H9 (cell line): ENCODE measurements around the gene FOXJ3. TPM values are rescaled to one million over a fixed set of nuclear protein-coding genes. Genes with fewer than 3 reads are reported as not detected.

ENCODE experiments used
- DNase-seq: peaks from one replicate; pipeline ENCODE4 v3.0.0-alpha.2; 2017
- H2AFZ ChIP-seq: one replicate; pipeline ENCODE4 v1.6.1; 2013; ENCODE audit warnings: mild to moderate bottlenecking, low read length, control low read depth, moderate library complexity
- H2AK5ac ChIP-seq: 2 replicates; pipeline ENCODE4 v1.6.1; 2013; ENCODE audit warnings: low read length, control low read depth, mixed read lengths; ENCODE audit not compliant: insufficient read length
- H2BK120ac ChIP-seq: one replicate; pipeline ENCODE4 v1.6.1; 2013; ENCODE audit warnings: low read depth, mild to moderate bottlenecking, low read length, control low read depth, inconsistent platforms; ENCODE audit not compliant: poor library complexity, severe bottlenecking
- H2BK12ac ChIP-seq: 2 replicates; pipeline ENCODE4 v1.6.1; 2013; ENCODE audit warnings: low read length, control low read depth, mixed read lengths, low read depth; ENCODE audit not compliant: insufficient read length
- H2BK15ac ChIP-seq: 2 replicates; pipeline ENCODE4 v1.6.1; 2013; ENCODE audit warnings: low read depth, low read length, control low read depth
- H2BK20ac ChIP-seq: one replicate; pipeline ENCODE4 v1.6.1; 2013; ENCODE audit warnings: low read depth, mild to moderate bottlenecking, low read length, control low read depth, inconsistent platforms; ENCODE audit not compliant: poor library complexity, severe bottlenecking
- H2BK5ac ChIP-seq: 2 replicates; pipeline ENCODE4 v1.6.1; 2013; ENCODE audit warnings: low read length, control low read depth, mixed read lengths; ENCODE audit not compliant: insufficient read length
- H3K14ac ChIP-seq: 2 replicates; pipeline ENCODE4 v1.6.1; 2013; ENCODE audit warnings: low read length, control low read depth; ENCODE audit not compliant: insufficient read depth
- H3K18ac ChIP-seq: 2 replicates; pipeline ENCODE4 v1.6.1; 2013; ENCODE audit warnings: low read depth, mild to moderate bottlenecking, mixed read lengths, low read length, control low read depth; ENCODE audit not compliant: insufficient read length
- H3K23ac ChIP-seq: 2 replicates; pipeline ENCODE4 v1.6.1; 2013; ENCODE audit warnings: low read length, control low read depth, mixed read lengths, low read depth; ENCODE audit not compliant: insufficient read length
- H3K23me2 ChIP-seq: 2 replicates; pipeline ENCODE4 v1.6.1; 2013; ENCODE audit warnings: low read depth, mild to moderate bottlenecking, mixed read lengths, low read length, control low read depth; ENCODE audit not compliant: insufficient read length, poor library complexity, severe bottlenecking
- H3K27ac ChIP-seq: 2 replicates; pipeline ENCODE4 v1.5.1; 2013; ENCODE audit warnings: low read length, control low read depth, mixed read lengths, low read depth; ENCODE audit not compliant: insufficient read length
- H3K27me3 ChIP-seq: 2 replicates; pipeline ENCODE4 v1.6.1; 2013; ENCODE audit warnings: low read length, control low read depth, inconsistent platforms; ENCODE audit not compliant: insufficient read depth
- H3K4ac ChIP-seq: 2 replicates; pipeline ENCODE4 v1.6.1; 2013; ENCODE audit warnings: low read depth, mild to moderate bottlenecking, control low read depth, inconsistent platforms, low read length, moderate library complexity
- H3K4me1 ChIP-seq: 2 replicates; pipeline ENCODE4 v1.6.1; 2013; ENCODE audit warnings: low read length, control low read depth, inconsistent platforms; ENCODE audit not compliant: insufficient read depth
- H3K4me2 ChIP-seq: 2 replicates; pipeline ENCODE4 v1.6.1; 2013; ENCODE audit warnings: low read length, control low read depth, mixed read lengths; ENCODE audit not compliant: insufficient read length, insufficient read depth
- H3K56ac ChIP-seq: 2 replicates; pipeline ENCODE4 v1.6.1; 2013; ENCODE audit warnings: low read depth, mild to moderate bottlenecking, mixed read lengths, low read length, control low read depth; ENCODE audit not compliant: insufficient read length
- H3K79me1 ChIP-seq: 2 replicates; pipeline ENCODE4 v1.6.1; 2013; ENCODE audit warnings: low read depth, mild to moderate bottlenecking, moderate library complexity, low read length, control low read depth, inconsistent platforms; ENCODE audit not compliant: insufficient read depth, poor library complexity, severe bottlenecking
- H3K79me2 ChIP-seq: 2 replicates; pipeline ENCODE4 v1.6.1; 2013; ENCODE audit warnings: low read length, control low read depth, inconsistent platforms; ENCODE audit not compliant: insufficient read depth
- H3K9ac ChIP-seq: 2 replicates; pipeline ENCODE4 v1.6.1; 2013; ENCODE audit warnings: low read length, control low read depth, mixed read lengths; ENCODE audit not compliant: insufficient read length; ENCODE audit errors: extremely low read depth
- H3K9me3 ChIP-seq: one replicate; pipeline ENCODE4 v1.6.1; 2013; ENCODE audit warnings: low read depth, low read length, inconsistent platforms; ENCODE audit not compliant: control insufficient read depth
- H3T11ph ChIP-seq: one replicate; pipeline ENCODE4 v1.6.1; 2013; ENCODE audit warnings: mild to moderate bottlenecking, low read length, control low read depth, inconsistent platforms
- H4K20me1 ChIP-seq: one replicate; pipeline ENCODE4 v1.6.1; 2013; ENCODE audit not compliant: control insufficient read depth, insufficient read length, insufficient read depth
- H4K5ac ChIP-seq: 2 replicates; pipeline ENCODE4 v1.6.1; 2013; ENCODE audit warnings: low read depth, mild to moderate bottlenecking, mixed read lengths, low read length, control low read depth; ENCODE audit not compliant: insufficient read length
- H4K8ac ChIP-seq: replicated peaks from 2 replicates; pipeline ENCODE4 v1.6.1; 2013; ENCODE audit warnings: low read length, control low read depth, mixed read lengths, low read depth; ENCODE audit not compliant: insufficient read length
- H4K91ac ChIP-seq: 2 replicates; pipeline ENCODE4 v1.6.1; 2013; ENCODE audit warnings: low read depth, mild to moderate bottlenecking, moderate library complexity, mixed read lengths, low read length, control low read depth; ENCODE audit not compliant: insufficient read length
- H3K27ac Mint-ChIP-seq, 3 experiments: 2 replicates in 2 of 3; 3 replicates in 1 of 3; pipeline ENCODE4 v1.8.0; 2020 to 2021; ENCODE audit warnings: mixed read lengths in 3 of 3, mild to moderate bottlenecking in 1 of 3, moderate library complexity in 1 of 3
- H3K27me3 Mint-ChIP-seq: 2 replicates; pipeline ENCODE4 v1.8.0; 2021; ENCODE audit warnings: low read depth, mild to moderate bottlenecking, moderate library complexity, mixed read lengths
- H3K36me3 Mint-ChIP-seq, 3 experiments: 2 replicates in 2 of 3; 3 replicates in 1 of 3; pipeline ENCODE4 v1.8.0; 2020 to 2021; ENCODE audit warnings: low read depth in 3 of 3, mixed read lengths in 3 of 3; ENCODE audit not compliant: insufficient read depth in 1 of 3
- H3K4me1 Mint-ChIP-seq, 2 experiments: 2 replicates each; pipeline ENCODE4 v1.8.0; 2020; ENCODE audit warnings: mixed read lengths in 2 of 2
- H3K4me3 Mint-ChIP-seq, 2 experiments: 2 replicates in 1 of 2; 3 replicates in 1 of 2; pipeline ENCODE4 v1.8.0; 2020 to 2021; ENCODE audit warnings: mild to moderate bottlenecking in 2 of 2, mixed read lengths in 2 of 2, moderate library complexity in 1 of 2
- H3K9me3 Mint-ChIP-seq, 2 experiments: 2 replicates in 1 of 2; 3 replicates in 1 of 2; pipeline ENCODE4 v1.8.0; 2020; ENCODE audit warnings: mild to moderate bottlenecking in 2 of 2, mixed read lengths in 2 of 2, moderate library complexity in 1 of 2
- WGBS: extraction: QIAGEN DNeasy Blood & Tissue Kit; methylation state at CpG from one replicate; pipeline ENCODE4 v1.1.7; 2013; ENCODE audit warnings: missing lambda C conversion rate, low lambda C conversion rate, mixed read lengths; ENCODE audit not compliant: insufficient read length; ENCODE audit errors: extremely low coverage; 5-methylcytosine and 5-hydroxymethylcytosine counted together
- total RNA-seq: library from RNA; stranded (reverse); gene quantifications from 2 replicates; pipeline ENCODE4 v1.2.1, GENCODE V29; 2021
- TF ChIP-seq, protein P1 (sequence below): fragments of 200-600 bp; sonication (generic); conservative IDR thresholded peaks from 3 replicates; pipeline ENCODE4 v1.8.0; 2021; ENCODE audit warnings: antibody characterized with exemption, mild to moderate bottlenecking

The FOXJ3 gene
- total RNA-seq, 1 experiment from 2014 or later = 49.9 TPM

GRCh38 chr1:42157667-42158066, 177.4 kb downstream of the FOXJ3 start:
- Mint-ChIP-seq H3K27me3 (peaks cover 10% of the 10 kb centered on the region), H3K4me3 (no peak overlapping the region), H3K27ac (no peak overlapping the region; a peak in 1 of 7 replicates), H3K36me3 (no peaks in the 10 kb centered on the region; a peak in 1 of 7 replicates), H3K4me1 (no peaks in the 10 kb centered on the region), H3K9me3 (peaks cover 0 to 5% of the 10 kb centered on the region in 2 experiments; a peak in 1 of 5 replicates)
- H3K23me2 ChIP-seq = no peaks in the 10 kb centered on the region
- no peak overlapping the region for H4K5ac ChIP-seq
- no peak overlapping the region for H2AFZ ChIP-seq
- no peak overlapping the region for H3K27ac ChIP-seq
- DNase-seq = no peak
- H2BK5ac ChIP-seq = no peak overlapping the region
- no peak overlapping the region for H3K23ac ChIP-seq
- H2BK15ac ChIP-seq = no peak overlapping the region
- H3K27me3 ChIP-seq = no peaks in the 10 kb centered on the region
- no peak overlapping the region for H3K9ac ChIP-seq
- H2AK5ac ChIP-seq = no peak overlapping the region
- H2BK12ac ChIP-seq = no peak overlapping the region
- no peak overlapping the region for H4K8ac ChIP-seq
- TF ChIP-seq, protein P1, sequence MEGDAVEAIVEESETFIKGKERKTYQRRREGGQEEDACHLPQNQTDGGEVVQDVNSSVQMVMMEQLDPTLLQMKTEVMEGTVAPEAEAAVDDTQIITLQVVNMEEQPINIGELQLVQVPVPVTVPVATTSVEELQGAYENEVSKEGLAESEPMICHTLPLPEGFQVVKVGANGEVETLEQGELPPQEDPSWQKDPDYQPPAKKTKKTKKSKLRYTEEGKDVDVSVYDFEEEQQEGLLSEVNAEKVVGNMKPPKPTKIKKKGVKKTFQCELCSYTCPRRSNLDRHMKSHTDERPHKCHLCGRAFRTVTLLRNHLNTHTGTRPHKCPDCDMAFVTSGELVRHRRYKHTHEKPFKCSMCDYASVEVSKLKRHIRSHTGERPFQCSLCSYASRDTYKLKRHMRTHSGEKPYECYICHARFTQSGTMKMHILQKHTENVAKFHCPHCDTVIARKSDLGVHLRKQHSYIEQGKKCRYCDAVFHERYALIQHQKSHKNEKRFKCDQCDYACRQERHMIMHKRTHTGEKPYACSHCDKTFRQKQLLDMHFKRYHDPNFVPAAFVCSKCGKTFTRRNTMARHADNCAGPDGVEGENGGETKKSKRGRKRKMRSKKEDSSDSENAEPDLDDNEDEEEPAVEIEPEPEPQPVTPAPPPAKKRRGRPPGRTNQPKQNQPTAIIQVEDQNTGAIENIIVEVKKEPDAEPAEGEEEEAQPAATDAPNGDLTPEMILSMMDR = peak; percentile 34; the same call in 2 of the 3 replicates
- no peak overlapping the region for H4K91ac ChIP-seq
- no peaks in the 10 kb centered on the region for H3K4me1 ChIP-seq
- H3K79me2 ChIP-seq = no peaks in the 10 kb centered on the region
- no peak overlapping the region for H2BK20ac ChIP-seq
- no peak overlapping the region for H3K4me2 ChIP-seq
- no peak overlapping the region for H3K18ac ChIP-seq
- no peaks in the 10 kb centered on the region for H3K9me3 ChIP-seq
- H3T11ph ChIP-seq = no peak overlapping the region
- no peaks in the 10 kb centered on the region for H3K79me1 ChIP-seq
- no peak overlapping the region for H3K4ac ChIP-seq
- H3K14ac ChIP-seq = no peak overlapping the region
- H3K56ac ChIP-seq = no peak overlapping the region
- H4K20me1 ChIP-seq = no peaks in the 10 kb centered on the region
- no peak overlapping the region for H2BK120ac ChIP-seq
- WGBS = no CpG with 5 or more reads among the region's 7 CpGs
